H1 (cell line): ENCODE data around the gene CACNB4. TPM values are rescaled to one million over a fixed set of nuclear protein-coding genes. Genes with fewer than 3 reads are reported as not detected.

Experiments used
- CTCF ChIA-PET: fragments of 300-600 bp; sonication (Branson Sonifier 250); formaldehyde crosslinking; loops from one replicate; lab custom pipeline; 2021; ENCODE audit not compliant: partially characterized antibody; lab: Charles Lee
- POLR2A ChIA-PET: fragments of 300-600 bp; sonication (Branson Sonifier 250); formaldehyde crosslinking; loops from one replicate; lab custom pipeline; 2021; ENCODE audit warnings: inconsistent platforms; ENCODE audit not compliant: partially characterized antibody; lab: Charles Lee
- DNase-seq, 2 experiments: peaks; one replicate each; pipeline versions ENCODE4 v3.0.0 to v3.0.0-alpha.2; 2010 to 2022; ENCODE audit warnings: low spot score in 2 of 2, low read depth in 1 of 2, mixed read lengths in 1 of 2
- FAIRE-seq: peaks from 2 replicates; lab custom pipeline; 2011; peaks lifted over from hg19 to GRCh38; lab: Jason Lieb, UNC
- H2AFZ ChIP-seq: 2 replicates; pipeline ENCODE4 v1.8.1; 2012; ENCODE audit warnings: low read length, inconsistent platforms
- H2AK5ac ChIP-seq: 2 replicates; pipeline ENCODE4 v1.6.1; 2013; ENCODE audit warnings: low read depth, low read length
- H2BK120ac ChIP-seq: replicated peaks from 2 replicates; pipeline ENCODE3; 2013; ENCODE audit warnings: low read depth, low read length, inconsistent platforms
- H2BK12ac ChIP-seq: 2 replicates; pipeline ENCODE4 v1.6.1; 2013; ENCODE audit warnings: low read depth, low read length
- H2BK15ac ChIP-seq: 2 replicates; pipeline ENCODE4 v1.6.1; 2013; ENCODE audit warnings: low read length
- H2BK20ac ChIP-seq: 2 replicates; pipeline ENCODE4 v1.6.1; 2013; ENCODE audit warnings: low read length
- H2BK5ac ChIP-seq: 2 replicates; pipeline ENCODE4 v1.6.1; 2013; ENCODE audit warnings: low read depth, low read length
- H3K14ac ChIP-seq: 2 replicates; pipeline ENCODE4 v1.6.1; 2013; ENCODE audit warnings: inconsistent platforms; ENCODE audit not compliant: insufficient read length
- H3K18ac ChIP-seq: 2 replicates; pipeline ENCODE4 v1.6.1; 2013; ENCODE audit warnings: low read length; ENCODE audit errors: extremely low read depth
- H3K23ac ChIP-seq: 2 replicates; pipeline ENCODE4 v1.6.1; 2013; ENCODE audit warnings: inconsistent platforms; ENCODE audit not compliant: insufficient read length
- H3K23me2 ChIP-seq: 2 replicates; pipeline ENCODE4 v1.6.1; 2013; ENCODE audit warnings: low read depth, low read length
- H3K27ac ChIP-seq: 2 replicates; pipeline ENCODE4 v1.6.1; 2011; ENCODE audit warnings: low read depth, low read length, inconsistent platforms
- H3K27me3 ChIP-seq, 4 experiments: replicated peaks in 1 of 4; 1 replicate in 1 of 4; 2 replicates in 3 of 4; pipeline versions ENCODE4 v1.6.1 to v1.8.1; 2011 to 2013; ENCODE audit warnings: low read length in 3 of 4, mild to moderate bottlenecking in 3 of 4, inconsistent platforms in 2 of 4, mixed read lengths in 2 of 4, moderate library complexity in 1 of 4; ENCODE audit not compliant: control insufficient read depth in 3 of 4, insufficient read depth in 3 of 4; ENCODE audit errors: extremely low read depth in 1 of 4
- H3K36me3 ChIP-seq, 4 experiments: 2 replicates each; pipeline versions ENCODE4 v1.6.1 to v1.8.1; 2011 to 2013; ENCODE audit warnings: mild to moderate bottlenecking in 4 of 4, low read length in 3 of 4, moderate library complexity in 2 of 4, control low read depth in 1 of 4, inconsistent platforms in 1 of 4; ENCODE audit not compliant: insufficient read depth in 4 of 4, control insufficient read depth in 2 of 4
- H3K4ac ChIP-seq: replicated peaks from 2 replicates; pipeline ENCODE3; 2013; ENCODE audit warnings: low read length, low read depth, mixed read lengths, inconsistent platforms; ENCODE audit not compliant: insufficient read length
- H3K4me1 ChIP-seq, 4 experiments: replicated peaks in 1 of 4; 1 replicate in 1 of 4; 2 replicates in 3 of 4; pipeline versions ENCODE4 v1.6.1 to v1.8.1; 2011 to 2013; ENCODE audit warnings: low read length in 3 of 4, inconsistent platforms in 2 of 4, mixed read lengths in 1 of 4; ENCODE audit not compliant: insufficient read depth in 4 of 4, control insufficient read depth in 3 of 4
- H3K4me2 ChIP-seq, 2 experiments: 2 replicates each; pipeline versions ENCODE4 v1.6.1 to v1.8.1; 2011 to 2013; ENCODE audit warnings: low read depth in 2 of 2, low read length in 2 of 2, control low read depth in 1 of 2, inconsistent platforms in 1 of 2, mild to moderate bottlenecking in 1 of 2; ENCODE audit not compliant: insufficient read depth in 1 of 2
- H3K4me3 ChIP-seq, 4 experiments: fragments of 200-600, 300-600 bp in 1 of 4; sonication (generic), shearing (Covaris generic), sonication (Bioruptor Twin) in 1 of 4; 2 replicates each; pipeline versions ENCODE4 v1.5.1 to v1.8.1; 2011 to 2016; ENCODE audit warnings: low read length in 4 of 4, low read depth in 3 of 4, control low read depth in 2 of 4, inconsistent platforms in 2 of 4, mild to moderate bottlenecking in 2 of 4, mixed read lengths in 1 of 4, moderate library complexity in 1 of 4; ENCODE audit not compliant: insufficient read depth in 2 of 4; ENCODE audit errors: extremely low read depth in 1 of 4
- H3K56ac ChIP-seq: replicated peaks from 2 replicates; pipeline ENCODE3; 2013; ENCODE audit warnings: low read depth, mild to moderate bottlenecking, mixed read lengths, low read length, inconsistent platforms; ENCODE audit not compliant: insufficient read length
- H3K79me1 ChIP-seq: 2 replicates; pipeline ENCODE4 v1.6.1; 2013; ENCODE audit warnings: low read depth, low read length, control low read depth
- H3K79me2 ChIP-seq, 2 experiments: 2 replicates each; pipeline versions ENCODE4 v1.6.1 to v1.8.1; 2012 to 2013; ENCODE audit warnings: low read length in 2 of 2, mild to moderate bottlenecking in 2 of 2, inconsistent platforms in 1 of 2; ENCODE audit not compliant: insufficient read depth in 2 of 2, control insufficient read depth in 1 of 2
- H3K9ac ChIP-seq, 4 experiments: replicated peaks in 1 of 4; 1 replicate in 1 of 4; 2 replicates in 3 of 4; pipeline versions ENCODE4 v1.6.1 to v1.8.1; 2011 to 2013; ENCODE audit warnings: low read depth in 3 of 4, low read length in 3 of 4, control low read depth in 2 of 4, mild to moderate bottlenecking in 2 of 4, moderate library complexity in 2 of 4, inconsistent platforms in 1 of 4; ENCODE audit errors: extremely low read depth in 1 of 4
- H3K9me3 ChIP-seq, 2 experiments: 2 replicates each; pipeline versions ENCODE4 v1.6.1 to v1.8.1; 2012 to 2013; ENCODE audit warnings: mild to moderate bottlenecking in 2 of 2, moderate library complexity in 2 of 2, control low read depth in 1 of 2, inconsistent platforms in 1 of 2, low read depth in 1 of 2, low read length in 1 of 2, mixed read lengths in 1 of 2; ENCODE audit not compliant: insufficient read depth in 2 of 2
- H4K20me1 ChIP-seq, 2 experiments: replicated peaks in 1 of 2; 2 replicates each; pipeline versions ENCODE3 to v1.8.1; 2011 to 2013; ENCODE audit warnings: inconsistent platforms in 2 of 2, low read length in 2 of 2, mild to moderate bottlenecking in 1 of 2; ENCODE audit not compliant: insufficient read depth in 2 of 2, control insufficient read depth in 1 of 2
- H4K5ac ChIP-seq: 2 replicates; pipeline ENCODE4 v1.6.1; 2013; ENCODE audit warnings: low read length, low read depth, mixed read lengths, inconsistent platforms; ENCODE audit not compliant: insufficient read length
- H4K8ac ChIP-seq: 2 replicates; pipeline ENCODE4 v1.8.0; 2013; ENCODE audit warnings: mild to moderate bottlenecking, moderate library complexity, low read length, inconsistent platforms; ENCODE audit not compliant: insufficient read depth; ENCODE audit errors: extremely low read depth
- H4K91ac ChIP-seq: replicated peaks from 2 replicates; pipeline ENCODE3; 2013; ENCODE audit warnings: low read length, mixed read lengths, inconsistent platforms; ENCODE audit not compliant: insufficient read length
- KDM5A ChIP-seq: fragments of 200-600 bp; IDR thresholded peaks from 2 replicates; pipeline ENCODE4 v1.7.1; 2012; ENCODE audit warnings: mild to moderate bottlenecking, low read length, inconsistent platforms, mixed read lengths
- RNF2 ChIP-seq: fragments of 200-900, 300-1000 bp; sonication (generic); IDR thresholded peaks from 2 replicates; pipeline ENCODE4 v1.7.1; 2016; ENCODE audit warnings: borderline replicate concordance, low read depth, mild to moderate bottlenecking, antibody characterized with exemption, low read length; ENCODE audit not compliant: poor library complexity, severe bottlenecking; ENCODE audit errors: missing control alignments
- SRF ChIP-seq: IDR thresholded peaks from 2 replicates; pipeline ENCODE4 v1.6.1; 2011; ENCODE audit warnings: mild to moderate bottlenecking, low read depth, low read length, moderate library complexity
- WGBS, 2 experiments: shearing (Covaris generic) in 1 of 2; methylation state at CpG; one replicate each; pipeline versions ENCODE4 v1.1.6 to v1.1.7; 2013 to 2015; ENCODE audit warnings: low lambda C conversion rate in 2 of 2, mixed read lengths in 2 of 2, inconsistent platforms in 1 of 2, low coverage in 1 of 2, missing lambda C conversion rate in 1 of 2; ENCODE audit not compliant: insufficient replicate concordance in 2 of 2, insufficient coverage in 1 of 2, insufficient read length in 1 of 2; ENCODE audit errors: extremely low coverage in 1 of 2, missing lambda C conversion rate in 1 of 2; 5-methylcytosine and 5-hydroxymethylcytosine counted together
- polyA plus RNA-seq, 7 experiments: library from polyadenylated mRNA; depleted of rRNA in 3 of 7; stranded (reverse) in 5 of 7; unstranded in 2 of 7; fragments of >200 nt in 5 of 7; fragments of 200-250 nt in 2 of 7; gene quantifications; 1 replicate in 5 of 7; 2 replicates in 1 of 7; 4 replicates in 1 of 7; pipeline versions ENCODE4 v1.2.1 to v1.2.3, GENCODE V29; 2011 to 2013; ENCODE audit warnings: missing spikeins in 2 of 7, mixed read lengths in 2 of 7
- total RNA-seq: library from RNA; stranded (reverse); fragmentation: NEBNext Ultra II Directional; extraction: Animal tissue kit (Norgen Biotek cat#: 25700); gene quantifications from 2 replicates; pipeline ENCODE4 v1.2.1, GENCODE V29; 2021
- TF ChIP-seq, protein P1 (sequence below): IDR thresholded peaks from 2 replicates; pipeline ENCODE4 v1.6.1; 2012; ENCODE audit warnings: inconsistent platforms
- TF ChIP-seq, protein P2 (sequence below): IDR thresholded peaks from 2 replicates; pipeline ENCODE4 v1.6.1; 2012; ENCODE audit warnings: low read length, inconsistent platforms

The CACNB4 gene
- total and polyA plus RNA-seq, 2 of the 8 experiments (the other 6 are each of a cell fraction or from before 2014, with no cell fraction given): 2.0 to 4.0 TPM

DNA sequence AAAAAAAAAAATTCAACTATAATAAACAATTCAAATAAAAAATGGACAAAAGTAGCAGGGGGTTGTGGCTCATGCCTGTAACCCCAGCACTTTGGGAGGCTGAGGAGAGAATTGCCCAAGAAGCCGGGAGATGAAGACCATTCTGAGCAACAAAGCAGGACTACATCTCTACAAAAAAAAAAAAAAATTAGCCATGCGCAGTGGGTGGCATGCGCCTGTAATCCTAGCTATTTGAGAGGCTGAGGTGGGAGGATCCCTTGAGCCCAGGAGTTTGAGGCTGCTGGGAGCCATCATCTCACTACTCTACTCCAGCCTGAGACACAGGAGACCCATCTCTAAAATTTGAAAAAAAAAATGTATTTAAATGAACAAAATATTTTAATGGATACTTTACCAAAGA lies 4.4 kb upstream of the CACNB4 start:
- DNase-seq: no peak
- Histone ChIP-seq H3K23ac (no peak overlapping the region), H3K56ac (no peak overlapping the region), H3K4ac (no peak overlapping the region), H3K18ac (no peak overlapping the region), H4K91ac (no peak overlapping the region), H3K14ac (no peak overlapping the region), H2AFZ (no peak overlapping the region), H3K4me2 (no peak overlapping the region), H3K27ac (no peak overlapping the region), H3K79me1 (no peaks in the 10 kb centered on the region), H4K20me1 (no peaks in the 10 kb centered on the region), H3K36me3 (no peaks in the 10 kb centered on the region), H3K27me3 (peaks cover 10 to 32% (median 20%) of the 10 kb centered on the region in 4 experiments), H2BK120ac (no peak overlapping the region), H2BK5ac (no peak overlapping the region), H3K23me2 (peaks cover 10% of the 10 kb centered on the region), H3K4me1 (no peaks in the 10 kb centered on the region; a peak in 2 of 7 replicates), H2BK12ac (no peak overlapping the region), H4K5ac (no peak overlapping the region), H2BK20ac (no peak overlapping the region), H4K8ac (no peak overlapping the region), H2AK5ac (no peak overlapping the region), H3K9me3 (no peaks in the 10 kb centered on the region), H3K9ac (no peak overlapping the region), H3K4me3 (no peak overlapping the region), H2BK15ac (no peak overlapping the region), H3K79me2 (no peaks in the 10 kb centered on the region)
- POLR2A ChIA-PET: interaction anchor here (0.7 kb wide), 1 partner anchor 346 kb away, joined by 3 read pairs; no protein-coding TSS in a partner anchor
- 85% methylated on average over 3 of the region's 3 CpGs; no CpG with 5 or more reads in 1 of the 2 experiments for WGBS, 2 experiments
- FAIRE-seq: no peak
- TF ChIP-seq SRF: no peak
- TF ChIP-seq, protein P1, sequence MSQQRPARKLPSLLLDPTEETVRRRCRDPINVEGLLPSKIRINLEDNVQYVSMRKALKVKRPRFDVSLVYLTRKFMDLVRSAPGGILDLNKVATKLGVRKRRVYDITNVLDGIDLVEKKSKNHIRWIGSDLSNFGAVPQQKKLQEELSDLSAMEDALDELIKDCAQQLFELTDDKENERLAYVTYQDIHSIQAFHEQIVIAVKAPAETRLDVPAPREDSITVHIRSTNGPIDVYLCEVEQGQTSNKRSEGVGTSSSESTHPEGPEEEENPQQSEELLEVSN: no peak
- TF ChIP-seq RNF2: no peak
- no peak for TF ChIP-seq KDM5A
- TF ChIP-seq, protein P2, sequence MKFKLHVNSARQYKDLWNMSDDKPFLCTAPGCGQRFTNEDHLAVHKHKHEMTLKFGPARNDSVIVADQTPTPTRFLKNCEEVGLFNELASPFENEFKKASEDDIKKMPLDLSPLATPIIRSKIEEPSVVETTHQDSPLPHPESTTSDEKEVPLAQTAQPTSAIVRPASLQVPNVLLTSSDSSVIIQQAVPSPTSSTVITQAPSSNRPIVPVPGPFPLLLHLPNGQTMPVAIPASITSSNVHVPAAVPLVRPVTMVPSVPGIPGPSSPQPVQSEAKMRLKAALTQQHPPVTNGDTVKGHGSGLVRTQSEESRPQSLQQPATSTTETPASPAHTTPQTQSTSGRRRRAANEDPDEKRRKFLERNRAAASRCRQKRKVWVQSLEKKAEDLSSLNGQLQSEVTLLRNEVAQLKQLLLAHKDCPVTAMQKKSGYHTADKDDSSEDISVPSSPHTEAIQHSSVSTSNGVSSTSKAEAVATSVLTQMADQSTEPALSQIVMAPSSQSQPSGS: no peak
- CTCF ChIA-PET: interaction anchor here (0.7 kb wide), 1 partner anchor 55 kb away, joined by 3 read pairs; no protein-coding TSS in a partner anchor
